Measurements from ENCODE around the gene TOPORS.

DNA sequence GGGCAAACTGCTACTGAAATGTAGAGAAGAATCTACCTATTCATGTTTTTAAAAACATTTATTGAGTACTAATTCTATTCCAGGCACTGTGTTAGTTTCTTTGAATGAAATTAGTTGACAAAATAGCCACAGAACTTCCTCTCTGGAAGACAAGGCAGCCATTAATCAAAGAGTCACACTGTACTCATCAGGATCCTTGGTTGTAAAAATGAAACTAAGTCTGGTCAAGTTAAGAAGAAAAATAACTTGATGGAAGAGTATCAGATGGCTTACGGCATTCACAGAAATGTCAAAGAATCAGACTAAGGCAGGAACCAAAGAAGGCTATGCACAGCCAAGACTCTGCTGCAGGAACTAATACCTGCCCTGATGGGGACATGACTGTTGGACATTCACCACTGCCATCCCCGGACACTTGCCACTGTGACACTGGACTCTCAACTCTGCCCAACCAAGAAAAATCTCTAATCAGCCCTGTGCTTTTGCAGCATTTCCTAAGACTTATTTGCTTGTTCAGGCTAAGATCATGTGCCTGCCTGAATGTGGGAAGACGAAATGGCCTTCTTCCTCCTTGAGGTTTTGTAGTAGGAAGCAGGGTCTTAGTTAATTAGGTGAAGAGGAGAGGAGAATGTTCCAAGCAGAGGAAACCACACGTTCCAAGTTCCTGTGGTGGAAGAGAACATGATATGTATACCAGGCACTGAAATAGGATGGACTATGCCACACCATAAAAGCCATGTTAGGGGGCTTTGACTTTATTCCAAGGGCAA, 43.9 kb upstream of the TOPORS start:
- TF ChIP-seq POLR2AphosphoS5 (IDR thresholded peaks at IDR 0.05; ENCODE audit: low read depth, low read length) (no peak), TAF1 (IDR thresholded peaks at IDR 0.05; ENCODE audit: borderline replicate concordance, insufficient read depth, low read length) (no peak)

Measured in PFSK-1 (cell line).